GM18909 (cell line): ENCODE results near the gene PIGU.
"Not testable (repeated sequence)": the region's sequence is repeated elsewhere in the genome, so short reads cannot be mapped to it uniquely, and the experiment has no call there.

Source experiments
- ATAC-seq: cut with Tn5 transposase; IDR thresholded peaks from one replicate; pipeline ENCODE4 v1.9.1; 2021; ENCODE audit warnings: mild to moderate bottlenecking; ENCODE audit not compliant: unreplicated experiment, poor library complexity

The PIGU gene

GRCh38 chr20:34518863-34519262 lies 158.0 kb downstream of the PIGU start:
- ATAC-seq, result not testable (repeated sequence)

- no peak for ATAC-seq
Observed at GRCh38 chr20:34517114-34517505, 159.8 kb downstream of the PIGU start.

- ATAC-seq, result peak; percentile 74
Observed at GRCh38 chr20:34516247-34517113, 160.4 kb downstream of the PIGU start, which contains the start of gene DYNLRB1. Gene DYNLRB1, plus strand, starts transcription at chr20:34516422. Its CDS starts 37 bp downstream, at chr20:34516459.

- peak; percentile 47 for ATAC-seq
Observed at GRCh38 chr20:34515484-34516246, 161.2 kb downstream of the PIGU start.

- ATAC-seq, result no peak
Observed at GRCh38 chr20:34514897-34515483, 161.9 kb downstream of the PIGU start.

- ATAC-seq, result not testable (repeated sequence)
Observed at GRCh38 chr20:34514034-34514433, 162.9 kb downstream of the PIGU start.

GRCh38 chr20:34512955-34513419 lies 163.9 kb downstream of the PIGU start:
- ATAC-seq, result no peak

- ATAC-seq, result no peak
Observed at GRCh38 chr20:34512266-34512954, 164.5 kb downstream of the PIGU start.

- no peak for ATAC-seq
Observed at GRCh38 chr20:34511891-34512265, 165.0 kb downstream of the PIGU start.

GRCh38 chr20:34510575-34510974 lies 166.3 kb downstream of the PIGU start:
- no peak for ATAC-seq
